Body of pancreas (tissue), 4 donors: ENCODE results near the gene DNAJB13. TPM values are rescaled to one million over a fixed set of nuclear protein-coding genes. Genes with fewer than 3 reads are reported as not detected.
"Not testable (repeated sequence)": the region's sequence is repeated elsewhere in the genome, so short reads cannot be mapped to it uniquely, and the experiment has no call there.

ENCODE experiments used
- ATAC-seq: fragments of 150-250 bp; one replicate; pipeline ENCODE4 v1.9.1; 2016
- DNase-seq, 4 donors: peaks; one replicate each; pipeline ENCODE4 v3.0.0-alpha.2; 2019
- H3K27ac ChIP-seq, 4 donors: fragments of 200-600 bp; sonication (generic); 1 replicate in 3 of 4; 2 replicates in 1 of 4; pipeline versions ENCODE4 v1.5.1 to v1.6.1; 2016 to 2019; ENCODE audit warnings: mild to moderate bottlenecking in 1 of 4, mixed read lengths in 1 of 4, moderate library complexity in 1 of 4
- H3K27me3 ChIP-seq, 2 donors: fragments of 200-600 bp; sonication (generic); one replicate each; pipeline ENCODE4 v1.6.0; 2016; ENCODE audit warnings: mild to moderate bottlenecking in 1 of 2
- H3K36me3 ChIP-seq, 2 donors: fragments of 200-600 bp; sonication (generic); replicated peaks in 1 of 2; 2 replicates each; pipeline ENCODE4 v1.5.1; 2016; ENCODE audit warnings: low read depth in 2 of 2; ENCODE audit not compliant: insufficient read depth in 1 of 2
- H3K4me1 ChIP-seq: fragments of 200-600 bp; sonication (generic); one replicate; pipeline ENCODE4 v1.6.0; 2016
- H3K4me3 ChIP-seq, 2 donors: fragments of 200-600 bp; sonication (generic); 1 replicate in 1 of 2; 2 replicates in 1 of 2; pipeline ENCODE4 v1.5.1; 2016 to 2019
- H3K9me3 ChIP-seq, 3 donors: fragments of 200-600 bp; sonication (generic); 1 replicate in 2 of 3; 2 replicates in 1 of 3; pipeline ENCODE4 v1.5.1; 2016
- CTCF ChIP-seq, 7 experiments: fragments of 450-650 bp in 4 of 7; fragments of 200-600 bp in 3 of 7; sonication (generic) in 3 of 7; IDR thresholded peaks; one replicate each; pipeline ENCODE4 v1.5.1; 2016 to 2019; ENCODE audit warnings: antibody characterized with exemption in 7 of 7
- POLR2A ChIP-seq, 3 donors: fragments of 450-650 bp; IDR thresholded peaks; one replicate each; pipeline ENCODE4 v1.6.1; 2016; ENCODE audit warnings: antibody characterized with exemption in 3 of 3, mild to moderate bottlenecking in 2 of 3
- WGBS, 2 donors: methylation state at CpG; one replicate each; pipeline ENCODE4 v1.1.5; 2017; 5-methylcytosine and 5-hydroxymethylcytosine counted together
- intact Hi-C: fragments of 100-400 bp; cut with DNase I; formaldehyde crosslinking; loops from one replicate; pipeline ENCODE4 v1.15.1; 2023
- total RNA-seq, 2 donors: library from RNA; depleted of rRNA; stranded (reverse); fragments of >200 nt; gene quantifications; one replicate each; pipeline ENCODE4 v1.1.0, GENCODE V29; 2016

The DNAJB13 gene
- total RNA-seq, 2 donors from 2014 or later: 0.78 TPM; not detected in 1

GRCh38 chr11:73981051-73981805, 30.4 kb downstream of the DNAJB13 start:
- H3K4me1 ChIP-seq: peaks cover 37% of the 10 kb centered on the region
- 73 to 77% methylated on average over 13 of the region's 13 CpGs for WGBS, 2 donors
- no peak overlapping the region for H3K4me3 ChIP-seq
- TF ChIP-seq POLR2A (IDR thresholded peaks at IDR 0.05) (no peak), CTCF (IDR thresholded peaks at IDR 0.05) (no peak)
- H3K9me3 ChIP-seq: no peaks in the 10 kb centered on the region
- ATAC-seq (no peak), DNase-seq (no peak)
- H3K27ac ChIP-seq: peak overlapping the region in 3 of 4 donors; percentile 18 to 90 (median 74)
- H3K27me3 ChIP-seq: no peaks in the 10 kb centered on the region
- intact Hi-C loops: no loop called here
- H3K36me3 ChIP-seq: no peaks in the 10 kb centered on the region

- intact Hi-C loops: no loop called here
- Histone ChIP-seq H3K27ac (peak within 1 kb of the TSS; percentile 36 to 90 (median 87)), H3K4me3 (peak within 1 kb of the TSS; percentile 10 to 52), H3K9me3 (no peaks in the 10 kb centered on the region), H3K27me3 (no peaks in the 10 kb centered on the region), H3K36me3 (no peaks in the 10 kb centered on the region), H3K4me1 (peaks cover 37% of the 10 kb centered on the region)
- ATAC-seq (peak; percentile 78), DNase-seq (peak; percentile 75 to 86 (median 83))
- 6 to 29% methylated on average over 7 to 37 of the region's 43 CpGs for WGBS, 2 donors
- TF ChIP-seq POLR2A (IDR thresholded peaks at IDR 0.05): no peak
- no peak for TF ChIP-seq CTCF (IDR thresholded peaks at IDR 0.05)
These were observed 31.8 kb downstream of the DNAJB13 start, which contains the start of gene UCP2 for GRCh38 chr11:73982595-73982989. TSS of gene UCP2 (minus strand) at chr11:73982843. CDS start at chr11:73978378, 4,465 bp downstream.

- peak; percentile 90 to 95 (median 92) for DNase-seq
- WGBS, 2 donors: 1 to 3% methylated on average over 26 to 56 of the region's 56 CpGs
- peak; percentile 24 to 87 (median 77) for TF ChIP-seq POLR2A (IDR thresholded peaks at IDR 0.05)
- no peak for TF ChIP-seq CTCF (IDR thresholded peaks at IDR 0.05)
- intact Hi-C loops: no loop called here
- no peaks in the 10 kb centered on the region for H3K27me3 ChIP-seq
- H3K4me3 ChIP-seq: peak overlapping the region; percentile 10 to 52
- peaks cover 37% of the 10 kb centered on the region for H3K4me1 ChIP-seq
- peak overlapping the region; percentile 36 to 90 (median 87) for H3K27ac ChIP-seq
- ATAC-seq: peak; percentile 92
- H3K36me3 ChIP-seq: no peaks in the 10 kb centered on the region
- H3K9me3 ChIP-seq: no peaks in the 10 kb centered on the region
These were observed 32.3 kb downstream of the DNAJB13 start for GRCh38 chr11:73982990-73983740.

DNA sequence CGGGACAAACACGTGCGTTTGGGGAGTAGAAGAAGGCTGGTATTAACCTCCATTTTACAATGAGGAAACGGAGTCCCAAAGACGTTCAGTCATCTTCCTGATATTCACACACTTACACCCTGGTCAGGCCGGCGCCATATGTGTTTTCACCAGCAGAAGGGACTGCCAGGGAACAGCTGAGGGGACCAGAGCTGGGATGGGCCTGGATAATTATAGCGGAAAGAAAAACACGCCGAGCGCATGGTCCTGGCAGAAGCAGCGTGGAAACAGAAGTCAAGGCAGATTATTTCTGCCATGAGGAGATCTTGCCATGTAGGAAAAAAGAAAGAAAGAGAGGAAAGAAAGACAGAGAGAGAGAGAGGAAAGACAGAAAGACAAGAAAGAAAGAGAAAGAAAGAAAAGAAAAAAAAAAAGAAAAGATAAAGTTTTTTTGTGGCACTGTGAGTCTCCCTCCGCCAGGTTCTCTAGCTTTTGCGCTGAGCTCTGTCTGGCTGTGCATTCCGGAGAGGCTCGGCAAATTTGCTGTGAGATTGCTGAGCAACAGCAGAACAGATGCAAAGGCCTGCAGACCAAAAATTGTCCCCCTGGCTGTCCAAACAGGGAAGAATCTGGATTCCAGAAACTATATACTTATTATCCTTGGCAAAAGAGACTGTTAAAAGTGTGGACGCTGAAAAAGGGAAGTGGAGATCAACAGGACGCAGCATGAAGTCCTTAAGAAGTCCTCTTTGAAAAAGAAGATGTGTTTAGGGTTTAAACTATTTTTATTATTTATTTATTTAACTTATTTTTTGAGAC, 33.1 kb downstream of the DNAJB13 start:
- no peak for DNase-seq
- 61 to 67% methylated on average over 18 of the region's 18 CpGs for WGBS, 2 donors

DNA sequence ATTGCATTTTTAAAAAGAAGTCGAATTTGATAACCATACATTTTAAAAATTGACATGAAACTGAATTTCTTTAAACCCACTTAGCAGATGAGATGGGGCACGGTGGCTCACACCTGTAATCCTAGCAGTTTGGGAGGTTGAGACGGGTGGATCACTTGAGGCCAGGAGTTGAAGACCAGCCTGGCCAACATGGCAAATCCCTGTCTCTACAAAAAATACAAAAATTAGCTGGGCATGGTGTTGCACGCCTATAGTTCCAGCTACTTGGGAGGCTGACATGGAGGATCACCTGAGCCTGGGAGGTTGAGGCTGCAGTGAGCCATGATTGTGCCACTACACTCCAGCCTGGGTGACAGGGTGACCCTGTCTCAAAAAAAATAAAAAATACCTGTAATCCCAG, 34.8 kb downstream of the DNAJB13 start:
- DNase-seq, H3K9me3 ChIP-seq, H3K27ac ChIP-seq, H3K36me3 ChIP-seq, ATAC-seq, H3K4me3 ChIP-seq, intact Hi-C loops, H3K27me3 ChIP-seq: not testable (repeated sequence)
- peaks cover 26% of the 10 kb centered on the region for H3K4me1 ChIP-seq
- 90 to 91% methylated on average over 4 of the region's 4 CpGs for WGBS, 2 donors

More for the DNA sequence above, 33.1 kb downstream of the DNAJB13 start:
- intact Hi-C loops: no loop called here
- no peaks in the 10 kb centered on the region for H3K36me3 ChIP-seq
- H3K27me3 ChIP-seq: no peaks in the 10 kb centered on the region
- H3K9me3 ChIP-seq: no peaks in the 10 kb centered on the region
- no peak for ATAC-seq
- TF ChIP-seq POLR2A (IDR thresholded peaks at IDR 0.05) (no peak), CTCF (IDR thresholded peaks at IDR 0.05) (no peak)
- peak overlapping the region; percentile 36 to 90 (median 87) for H3K27ac ChIP-seq
- H3K4me3 ChIP-seq: no peak overlapping the region
- H3K4me1 ChIP-seq: peaks cover 37% of the 10 kb centered on the region
